Fibroblast of lung (primary cell): ENCODE results near the gene TMEM147.

ENCODE experiments used
- CTCF ChIP-seq, 2 donors: IDR thresholded peaks in 1 of 2; conservative IDR thresholded peaks in 1 of 2; 1 replicate in 1 of 2; 2 replicates in 1 of 2; pipeline ENCODE4 v1.5.1; 2011 to 2012; ENCODE audit warnings: low read length in 2 of 2, control low read depth in 1 of 2, inconsistent platforms in 1 of 2, low read depth in 1 of 2, mild to moderate bottlenecking in 1 of 2
- EZH2 ChIP-seq: IDR thresholded peaks from 2 replicates; pipeline ENCODE4 v1.5.1; 2012; ENCODE audit warnings: low read length, control low read depth, mild to moderate bottlenecking; ENCODE audit errors: missing control alignments

- TF ChIP-seq EZH2 (no peak), CTCF (conservative IDR thresholded peaks at IDR 0.05 in 1 of 2, IDR thresholded peaks at IDR 0.05 in 1 of 2; ENCODE audit: low read depth in 1 of 2, low read length in 2 of 2) (no peak)
These were observed 5.0 kb upstream of the TMEM147 start for GRCh38 chr19:35540356-35540927.
